HG02870 (cell line): Measurements from ENCODE around the gene RIC8A.

Experiments
- ATAC-seq: cut with Tn5 transposase; IDR thresholded peaks from one replicate; pipeline ENCODE4 v1.9.1; 2021; ENCODE audit warnings: mild to moderate bottlenecking, moderate library complexity; ENCODE audit not compliant: unreplicated experiment

The RIC8A gene

GRCh38 chr11:203945-204586 is 3.4 kb upstream of the RIC8A start:
- no peak for ATAC-seq

GRCh38 chr11:204587-205109 is 2.9 kb upstream of the RIC8A start:
- ATAC-seq: no peak

- ATAC-seq: no peak
These were observed 2.1 kb upstream of the RIC8A start for GRCh38 chr11:205221-206001.

GRCh38 chr11:206002-206384 is 1.5 kb upstream of the RIC8A start:
- no peak for ATAC-seq

GRCh38 chr11:206526-207207 is 841 bp upstream of the RIC8A start:
- peak; percentile 6 for ATAC-seq

- ATAC-seq: no peak
These were observed 314 bp downstream of the RIC8A start for GRCh38 chr11:207863-208180.

- ATAC-seq: no peak
These were observed 841 bp downstream of the RIC8A start for GRCh38 chr11:208181-208916.

- no peak for ATAC-seq
These were observed 1.4 kb downstream of the RIC8A start for GRCh38 chr11:208917-209260.

- no peak for ATAC-seq
These were observed 2.0 kb downstream of the RIC8A start for GRCh38 chr11:209275-210121.

GRCh38 chr11:210122-210802 is 2.8 kb downstream of the RIC8A start:
- no peak for ATAC-seq

GRCh38 chr11:210803-211180 is 3.3 kb downstream of the RIC8A start:
- no peak for ATAC-seq

- no peak for ATAC-seq
These were observed 3.8 kb downstream of the RIC8A start for GRCh38 chr11:211295-211694.

GRCh38 chr11:211741-212140 is 4.2 kb downstream of the RIC8A start:
- no peak for ATAC-seq

GRCh38 chr11:212150-213100 is 4.9 kb downstream of the RIC8A start:
- no peak for ATAC-seq

GRCh38 chr11:213111-213510 is 5.6 kb downstream of the RIC8A start:
- no peak for ATAC-seq

- no peak for ATAC-seq
These were observed 6.6 kb downstream of the RIC8A start for GRCh38 chr11:214083-214482.

GRCh38 chr11:215581-216037 is 8.1 kb downstream of the RIC8A start:
- ATAC-seq: no peak

- no peak for ATAC-seq
These were observed 8.8 kb downstream of the RIC8A start for GRCh38 chr11:216081-216974.
